ENCODE results near the gene PKM. TPM values are rescaled to one million over a fixed set of nuclear protein-coding genes. Genes with fewer than 3 reads are reported as not detected.
A peak's percentile ranks its signal among the peaks of the same experiment; 100 is the strongest.

Gene PKM
- total RNA-seq, 4 donors from 2014 or later: 261 to 293 (median 272) TPM

- Histone ChIP-seq H3K4me3 (no peak overlapping the region), H3K27ac (peak overlapping the region in 2 of 4 donors; percentile 23 to 39), H3K4me1 (peaks cover 0 to 40% (median 8%) of the 10 kb centered on the region in 4 donors), H3K9me3 (no peaks in the 10 kb centered on the region), H3K27me3 (no peaks in the 10 kb centered on the region), H3K36me3 (peaks cover 0 to 80% (median 38%) of the 10 kb centered on the region in 3 donors)
- TF ChIP-seq POLR2A (IDR thresholded peaks at IDR 0.05) (no peak), CTCF (IDR thresholded peaks at IDR 0.05) (no peak), EP300 (IDR thresholded peaks at IDR 0.05) (no peak)
- no peak for DNase-seq (ENCODE audit: low spot score in 2 of 2)
- WGBS, 2 donors: 40 to 67% methylated on average over 3 of the region's 3 CpGs
Measured at GRCh38 chr15:72201391-72201921, 29.5 kb downstream of the PKM start.

- 79 to 83% methylated on average over 14 to 15 of the region's 15 CpGs for WGBS, 2 donors
- H3K4me1 ChIP-seq: peaks cover 0 to 45% (median 8%) of the 10 kb centered on the region in 4 donors
Measured at GRCh38 chr15:72200395-72201237, 30.4 kb downstream of the PKM start.

GRCh38 chr15:72199721-72200212 is 31.2 kb downstream of the PKM start:
- peaks cover 0 to 45% (median 8%) of the 10 kb centered on the region in 4 donors for H3K4me1 ChIP-seq
- H3K27me3 ChIP-seq: no peaks in the 10 kb centered on the region
- H3K9me3 ChIP-seq: no peaks in the 10 kb centered on the region
- DNase-seq (ENCODE audit: low spot score in 2 of 2): peak; percentile 63 to 88
- H3K4me3 ChIP-seq: no peak overlapping the region
- H3K27ac ChIP-seq: peak overlapping the region in 1 of 4 donors; percentile 39
- TF ChIP-seq POLR2A (IDR thresholded peaks at IDR 0.05) (no peak), EP300 (IDR thresholded peaks at IDR 0.05) (peak in 1 of 2 donors; percentile 32), CTCF (IDR thresholded peaks at IDR 0.05) (peak; percentile 81 to 95 (median 88))
- 58 to 67% methylated on average over 2 of the region's 2 CpGs for WGBS, 2 donors
- H3K36me3 ChIP-seq: peaks cover 0 to 63% (median 24%) of the 10 kb centered on the region in 3 donors

More at GRCh38 chr15:72200395-72201237, 30.4 kb downstream of the PKM start:
- H3K27ac ChIP-seq: peak overlapping the region in 1 of 4 donors; percentile 39
- no peak overlapping the region for H3K4me3 ChIP-seq
- DNase-seq (ENCODE audit: low spot score in 2 of 2): no peak
- peaks cover 0 to 71% (median 29%) of the 10 kb centered on the region in 3 donors for H3K36me3 ChIP-seq
- TF ChIP-seq EP300 (IDR thresholded peaks at IDR 0.05) (no peak), POLR2A (IDR thresholded peaks at IDR 0.05) (no peak), CTCF (IDR thresholded peaks at IDR 0.05) (no peak)
- H3K27me3 ChIP-seq: no peaks in the 10 kb centered on the region
- no peaks in the 10 kb centered on the region for H3K9me3 ChIP-seq

- Histone ChIP-seq H3K4me1 (peaks cover 0 to 42% (median 6%) of the 10 kb centered on the region in 4 donors), H3K27me3 (no peaks in the 10 kb centered on the region), H3K4me3 (no peak overlapping the region), H3K36me3 (peaks cover 0 to 57% (median 24%) of the 10 kb centered on the region in 3 donors), H3K9me3 (no peaks in the 10 kb centered on the region), H3K27ac (no peak overlapping the region)
- WGBS, 2 donors: 74 to 80% methylated on average over 2 of the region's 2 CpGs
- no peak for TF ChIP-seq CTCF (IDR thresholded peaks at IDR 0.05)
- no peak for TF ChIP-seq POLR2A (IDR thresholded peaks at IDR 0.05)
- no peak for DNase-seq (ENCODE audit: low spot score in 2 of 2)
Measured at GRCh38 chr15:72199205-72199515, 31.8 kb downstream of the PKM start.

Data from tibial nerve (tissue), 4 donors.